DOHH2 (cell line): ENCODE results near the gene PRKCG.

ENCODE experiments used
- H3F3A ChIP-seq: fragments of 200-600 bp; sonication (generic), shearing (Covaris generic); 2 replicates; pipeline ENCODE4 v1.6.0; 2016; ENCODE audit warnings: antibody characterized with exemption, mild to moderate bottlenecking; ENCODE audit not compliant: control insufficient read depth, insufficient read depth
- H3K27ac ChIP-seq: fragments of 200-600 bp; sonication (generic); 2 replicates; pipeline ENCODE4 v1.5.1; 2014; ENCODE audit warnings: low read depth, mild to moderate bottlenecking, low read length, moderate library complexity
- H3K27me3 ChIP-seq: fragments of 200-600 bp; sonication (generic); 2 replicates; pipeline ENCODE4 v1.6.1; 2014; ENCODE audit warnings: mild to moderate bottlenecking, low read length, mixed read lengths; ENCODE audit not compliant: control insufficient read depth
- H3K36me3 ChIP-seq: fragments of 200-600 bp; sonication (generic); 2 replicates; pipeline ENCODE4 v1.6.1; 2014; ENCODE audit warnings: mild to moderate bottlenecking, low read length, moderate library complexity, mixed read lengths; ENCODE audit not compliant: control insufficient read depth
- H3K4me1 ChIP-seq: fragments of 200-600 bp; sonication (generic); 2 replicates; pipeline ENCODE4 v1.6.1; 2014; ENCODE audit warnings: mild to moderate bottlenecking, low read length, mixed read lengths; ENCODE audit not compliant: control insufficient read depth
- H3K4me2 ChIP-seq: fragments of 200-600 bp; sonication (generic); 2 replicates; pipeline ENCODE4 v1.6.0; 2014; ENCODE audit warnings: mild to moderate bottlenecking, low read length, moderate library complexity
- H3K4me3 ChIP-seq: fragments of 200-600 bp; sonication (generic); 2 replicates; pipeline ENCODE4 v1.5.1; 2014; ENCODE audit warnings: mild to moderate bottlenecking, low read length, mixed read lengths
- H3K79me2 ChIP-seq: fragments of 200-600 bp; sonication (generic); 2 replicates; pipeline ENCODE4 v1.6.1; 2014; ENCODE audit warnings: mild to moderate bottlenecking, low read length, mixed read lengths; ENCODE audit not compliant: control insufficient read depth
- H3K9me2 ChIP-seq: fragments of 200-600 bp; sonication (generic); replicated peaks from 2 replicates; pipeline ENCODE4 v1.6.1; 2014; ENCODE audit warnings: mild to moderate bottlenecking, low read length, mixed read lengths; ENCODE audit not compliant: control insufficient read depth
- H3K9me3 ChIP-seq: fragments of 200-600 bp; sonication (generic); 2 replicates; pipeline ENCODE4 v1.6.1; 2014; ENCODE audit warnings: antibody characterized with exemption, low read length, mixed read lengths; ENCODE audit not compliant: control insufficient read depth, insufficient read depth
- H4K20me1 ChIP-seq: fragments of 200-600 bp; sonication (generic); 2 replicates; pipeline ENCODE4 v1.6.0; 2014; ENCODE audit warnings: low read depth, mild to moderate bottlenecking, antibody characterized with exemption, low read length, moderate library complexity; ENCODE audit not compliant: control insufficient read depth, insufficient read depth
- CTCF ChIP-seq: fragments of 200-600 bp; sonication (generic); IDR thresholded peaks from one replicate; pipeline ENCODE4 v1.5.1; 2014; ENCODE audit warnings: antibody characterized with exemption, mild to moderate bottlenecking, low read depth, low read length; ENCODE audit not compliant: poor library complexity, severe bottlenecking
- EZH2phosphoT487 ChIP-seq: fragments of 200-600 bp; sonication (generic); IDR thresholded peaks from 2 replicates; pipeline ENCODE4 v1.6.1; 2017; ENCODE audit warnings: borderline replicate concordance, mild to moderate bottlenecking, antibody characterized with exemption, low read length, moderate library complexity, mixed read lengths

PRKCG gene

GRCh38 chr19:53844849-53845246 is 37.1 kb upstream of the PRKCG start:
- TF ChIP-seq CTCF (no peak), EZH2phosphoT487 (no peak)
- Histone ChIP-seq H4K20me1 (no peaks in the 10 kb centered on the region), H3F3A (no peaks in the 10 kb centered on the region), H3K4me2 (no peak overlapping the region), H3K79me2 (no peaks in the 10 kb centered on the region), H3K9me3 (no peaks in the 10 kb centered on the region), H3K9me2 (no peaks in the 10 kb centered on the region), H3K4me3 (no peak overlapping the region), H3K27me3 (no peaks in the 10 kb centered on the region), H3K4me1 (peaks cover 6% of the 10 kb centered on the region), H3K36me3 (no peaks in the 10 kb centered on the region), H3K27ac (no peak overlapping the region)

GRCh38 chr19:53847555-53847954 is 34.4 kb upstream of the PRKCG start:
- Histone ChIP-seq H3K27me3 (peaks cover 5% of the 10 kb centered on the region), H3K27ac (no peak overlapping the region), H3F3A (no peaks in the 10 kb centered on the region), H3K9me2 (no peaks in the 10 kb centered on the region), H3K4me3 (no peak overlapping the region), H3K4me1 (peaks cover 6% of the 10 kb centered on the region), H3K4me2 (no peak overlapping the region), H3K36me3 (no peaks in the 10 kb centered on the region), H4K20me1 (no peaks in the 10 kb centered on the region), H3K9me3 (no peaks in the 10 kb centered on the region), H3K79me2 (no peaks in the 10 kb centered on the region)
- no peak for TF ChIP-seq EZH2phosphoT487
- TF ChIP-seq CTCF = no peak

GRCh38 chr19:53849237-53849676 is 32.7 kb upstream of the PRKCG start:
- Histone ChIP-seq H3K27ac (no peak overlapping the region), H3K4me1 (peaks cover 4% of the 10 kb centered on the region; the same call in 1 of the 2 replicates), H3K36me3 (no peaks in the 10 kb centered on the region), H3F3A (no peaks in the 10 kb centered on the region), H3K4me3 (no peak overlapping the region), H3K4me2 (no peak overlapping the region), H4K20me1 (no peaks in the 10 kb centered on the region), H3K27me3 (peaks cover 5% of the 10 kb centered on the region), H3K79me2 (no peaks in the 10 kb centered on the region), H3K9me2 (no peaks in the 10 kb centered on the region), H3K9me3 (no peaks in the 10 kb centered on the region)
- TF ChIP-seq EZH2phosphoT487 = no peak

- Histone ChIP-seq H3K27ac (no peak overlapping the region), H4K20me1 (no peaks in the 10 kb centered on the region), H3K4me2 (no peak overlapping the region), H3K9me3 (no peaks in the 10 kb centered on the region), H3K4me3 (no peak overlapping the region), H3K36me3 (no peaks in the 10 kb centered on the region), H3K4me1 (peaks cover 4% of the 10 kb centered on the region; the same call in 1 of the 2 replicates), H3F3A (no peaks in the 10 kb centered on the region), H3K27me3 (peaks cover 5% of the 10 kb centered on the region), H3K79me2 (no peaks in the 10 kb centered on the region), H3K9me2 (no peaks in the 10 kb centered on the region)
- no peak for TF ChIP-seq CTCF
- TF ChIP-seq EZH2phosphoT487 = no peak
Measured at GRCh38 chr19:53853707-53854106, 28.3 kb upstream of the PRKCG start.
